Ishikawa (cell line): ENCODE results near the gene FAM221A.

Source experiments
- CEBPB ChIP-seq: IDR thresholded peaks from 2 replicates; pipeline ENCODE4 v1.6.1; 2012
- CREB1 ChIP-seq: IDR thresholded peaks from 2 replicates; pipeline ENCODE4 v1.6.1; 2012; ENCODE audit warnings: low read depth
- EGR1 ChIP-seq: IDR thresholded peaks from 2 replicates; pipeline ENCODE4 v1.6.1; 2012
- EP300 ChIP-seq: IDR thresholded peaks from 2 replicates; pipeline ENCODE4 v1.6.1; 2012; ENCODE audit warnings: borderline replicate concordance
- FOXM1 ChIP-seq: IDR thresholded peaks from 2 replicates; pipeline ENCODE4 v1.6.1; 2012; ENCODE audit warnings: low read depth, borderline replicate concordance
- MAX ChIP-seq: IDR thresholded peaks from 2 replicates; pipeline ENCODE4 v1.6.1; 2012
- NFIC ChIP-seq: IDR thresholded peaks from 2 replicates; pipeline ENCODE4 v1.6.1; 2012
- RAD21 ChIP-seq: IDR thresholded peaks from 2 replicates; pipeline ENCODE4 v1.6.1; 2012; ENCODE audit warnings: low read depth
- REST ChIP-seq: IDR thresholded peaks from 2 replicates; pipeline ENCODE4 v1.6.1; 2012; ENCODE audit warnings: low read depth, mild to moderate bottlenecking
- TAF1 ChIP-seq: IDR thresholded peaks from 2 replicates; pipeline ENCODE4 v1.6.1; 2012; ENCODE audit warnings: low read depth, mild to moderate bottlenecking
- TCF12 ChIP-seq: IDR thresholded peaks from 2 replicates; pipeline ENCODE4 v1.6.1; 2012; ENCODE audit warnings: low read depth
- TEAD4 ChIP-seq: IDR thresholded peaks from 2 replicates; pipeline ENCODE4 v1.6.1; 2012
- USF1 ChIP-seq: IDR thresholded peaks from 2 replicates; pipeline ENCODE4 v1.6.1; 2012
- YY1 ChIP-seq: IDR thresholded peaks from 2 replicates; pipeline ENCODE4 v1.6.1; 2012; ENCODE audit warnings: low read depth
- ZBTB7A ChIP-seq: IDR thresholded peaks from 2 replicates; pipeline ENCODE4 v1.6.1; 2012; ENCODE audit warnings: low read depth

Gene FAM221A

GRCh38 chr7:23679898-23680413 is at the start of gene FAM221A:
FAM221A (plus strand) TSS chr7:23680199; CDS start chr7:23680219, 20 bp downstream.
- TF ChIP-seq MAX (peak; percentile 96), YY1 (no peak), USF1 (peak; percentile 49; the same call in 1 of the 2 replicates), RAD21 (no peak), CEBPB (no peak), EGR1 (no peak), CREB1 (no peak), TAF1 (no peak), REST (no peak), ZBTB7A (no peak)

- no peak for TF ChIP-seq REST
- TF ChIP-seq NFIC, result no peak
- no peak for TF ChIP-seq YY1
- no peak for TF ChIP-seq EP300
- no peak for TF ChIP-seq ZBTB7A
- TF ChIP-seq RAD21, result no peak
- TF ChIP-seq USF1, result no peak
- no peak for TF ChIP-seq TCF12
- no peak for TF ChIP-seq MAX
- TF ChIP-seq FOXM1, result no peak
- TF ChIP-seq TAF1, result no peak
Observed at GRCh38 chr7:23633417-23633816, 46.6 kb upstream of the FAM221A start.

- peak; percentile 56 for TF ChIP-seq TEAD4
- TF ChIP-seq FOXM1, result no peak
Observed at GRCh38 chr7:23645822-23646221, 34.2 kb upstream of the FAM221A start.

- TF ChIP-seq YY1 (no peak), EP300 (no peak), TCF12 (no peak), ZBTB7A (no peak), CEBPB (no peak), EGR1 (no peak), MAX (no peak), TEAD4 (no peak), TAF1 (no peak), CREB1 (no peak), NFIC (no peak), RAD21 (no peak), REST (no peak), USF1 (no peak), FOXM1 (no peak)
Observed at GRCh38 chr7:23653942-23654341, 26.1 kb upstream of the FAM221A start.
